ENCODE measurements around the gene PTGS1.
"Not testable (repeated sequence)": the region's sequence is repeated elsewhere in the genome, so short reads cannot be mapped to it uniquely, and the experiment has no call there.

PTGS1 gene

DNA sequence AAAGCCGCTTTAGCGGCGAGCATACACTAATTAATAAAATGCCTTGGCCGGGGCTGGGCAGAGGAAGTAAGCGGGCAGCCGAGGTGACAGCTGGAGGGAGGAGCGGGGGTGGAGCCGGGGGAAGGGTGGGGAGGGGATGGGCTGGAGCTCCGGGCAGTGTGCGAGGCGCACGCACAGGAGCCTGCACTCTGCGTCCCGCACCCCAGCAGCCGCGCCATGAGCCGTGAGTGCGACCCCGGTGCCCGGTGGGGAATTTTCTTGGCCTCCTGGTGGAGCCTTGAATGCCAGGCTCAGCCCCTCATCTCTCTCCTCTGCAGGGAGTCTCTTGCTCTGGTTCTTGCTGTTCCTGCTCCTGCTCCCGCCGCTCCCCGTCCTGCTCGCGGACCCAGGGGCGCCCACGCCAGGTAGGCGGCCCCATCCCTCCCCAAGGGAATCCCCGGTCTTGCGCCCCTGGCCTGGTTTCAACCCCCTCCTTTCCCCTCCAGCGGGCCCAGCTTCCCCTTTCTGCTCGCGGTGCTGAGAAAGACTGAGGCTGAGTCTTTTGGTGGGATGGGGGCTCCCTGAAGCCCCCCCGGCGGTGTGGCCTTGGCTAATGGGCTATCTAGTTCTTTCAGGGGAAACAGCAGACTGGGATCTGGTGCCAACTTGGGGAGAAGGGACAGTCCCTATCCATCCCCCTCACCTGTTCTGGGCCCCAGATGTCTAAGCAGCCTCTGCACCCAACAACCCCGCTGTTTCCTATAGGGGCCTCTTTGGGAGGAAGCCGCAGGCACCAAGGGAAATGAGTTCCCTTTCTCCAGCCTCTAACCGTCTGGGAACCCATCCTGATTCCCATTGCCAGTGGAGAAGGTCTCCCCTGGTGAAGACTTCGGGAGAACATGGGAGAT lies at the start of gene PTGS1:
PTGS1 (plus strand) TSS at position 156 of the 887 bp plus-strand sequence; CDS start at position 217, 61 bp downstream.
- FAIRE-seq, result no peak

DNA sequence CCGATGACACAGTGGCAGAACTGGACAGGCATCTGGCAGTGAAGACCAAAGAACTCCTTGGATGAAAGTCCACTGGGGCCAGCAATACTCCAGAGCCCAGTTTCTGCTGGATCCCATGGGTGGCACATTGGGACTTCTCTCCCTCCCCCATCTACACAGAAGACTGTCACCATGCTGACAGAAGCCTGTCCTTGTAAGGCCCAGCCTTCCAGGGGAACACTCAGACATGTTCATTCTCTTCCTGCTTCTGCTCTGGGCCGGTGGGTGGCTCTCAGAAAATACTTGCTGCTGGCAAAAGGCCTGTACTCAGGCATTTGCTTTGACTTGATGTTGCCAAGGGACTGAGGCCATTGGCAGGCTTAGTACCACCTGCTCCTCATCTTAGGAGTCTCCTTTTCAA lies 48.3 kb upstream of the PTGS1 start:
- FAIRE-seq, result no peak

DNA sequence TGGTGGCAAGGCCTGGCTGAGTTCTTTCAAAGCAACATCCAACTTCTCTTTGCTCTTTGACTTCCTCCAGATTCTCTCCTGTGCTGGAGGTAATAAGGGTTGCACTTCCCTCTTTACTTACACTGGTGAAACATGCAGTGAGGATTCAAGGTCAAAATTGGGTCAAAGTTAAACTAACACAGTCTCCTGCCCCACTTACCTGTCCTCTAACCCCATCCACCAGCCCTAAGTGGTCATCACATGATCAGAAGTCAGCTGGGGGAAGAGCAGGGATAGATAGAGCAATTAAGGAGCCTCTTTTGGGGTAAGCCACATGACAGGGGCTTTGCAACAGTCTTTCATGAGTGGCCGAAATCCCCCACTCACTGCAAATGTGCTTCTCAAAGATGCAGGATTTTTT lies 46.2 kb upstream of the PTGS1 start:
- FAIRE-seq, result not testable (repeated sequence)

DNA sequence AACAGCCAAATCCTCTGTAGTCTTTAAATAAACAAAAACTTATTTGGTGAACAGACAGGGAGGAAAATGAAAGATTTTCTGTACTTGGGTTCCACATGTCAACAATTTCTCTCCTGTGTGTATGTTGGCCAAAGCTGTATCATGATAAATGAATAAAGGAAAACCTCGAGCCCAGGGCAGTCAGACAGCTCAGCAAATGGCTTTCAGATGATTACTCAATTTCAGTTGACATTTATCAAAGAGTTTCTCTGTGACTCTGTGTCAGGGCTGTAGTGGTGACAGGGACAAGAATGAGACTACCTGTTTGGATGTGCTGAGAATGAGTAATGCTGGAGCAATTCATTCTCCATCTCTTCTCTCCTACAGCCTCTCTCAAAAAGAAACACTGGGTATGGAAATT lies 45.7 kb upstream of the PTGS1 start:
- FAIRE-seq, result no peak

DNA sequence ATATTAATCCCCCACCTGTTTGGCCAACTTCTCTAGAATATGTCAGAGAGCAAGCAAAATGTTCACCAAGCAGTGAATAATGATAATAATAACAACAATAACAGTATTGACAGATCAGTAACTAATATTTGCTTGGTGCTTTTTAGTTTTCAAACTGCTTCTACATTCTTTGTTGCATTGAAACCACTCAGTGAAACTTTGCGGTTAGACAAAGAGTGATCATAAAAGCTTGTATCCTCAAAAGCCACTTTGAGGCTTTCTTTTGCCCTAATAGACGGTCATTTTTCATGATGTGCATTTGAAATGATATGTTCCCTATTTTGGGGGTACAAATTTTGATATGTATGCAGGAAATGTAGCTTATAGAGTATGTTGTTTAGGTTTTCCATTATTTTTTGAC lies 43.6 kb upstream of the PTGS1 start:
- FAIRE-seq, result no peak

DNA sequence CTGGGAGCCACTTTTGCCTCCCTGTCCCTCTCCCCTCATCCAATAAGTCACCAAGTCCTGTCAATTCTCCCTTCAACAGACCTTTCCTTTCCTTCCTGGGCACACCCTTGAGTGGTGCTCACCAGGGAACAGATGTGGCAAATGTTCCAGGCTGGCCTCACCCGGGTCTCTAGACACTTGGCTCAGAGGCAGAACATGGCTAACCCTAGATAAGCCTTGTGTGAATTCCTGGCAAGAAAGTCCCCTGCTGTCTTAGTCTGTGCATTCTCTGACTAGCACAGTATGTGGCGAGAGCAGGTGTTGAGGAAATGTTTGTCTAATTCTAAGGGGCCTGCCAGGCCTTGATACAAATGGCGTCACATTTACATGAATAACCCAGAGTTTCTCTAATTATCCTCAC lies 41.2 kb upstream of the PTGS1 start:
- FAIRE-seq, result no peak

DNA sequence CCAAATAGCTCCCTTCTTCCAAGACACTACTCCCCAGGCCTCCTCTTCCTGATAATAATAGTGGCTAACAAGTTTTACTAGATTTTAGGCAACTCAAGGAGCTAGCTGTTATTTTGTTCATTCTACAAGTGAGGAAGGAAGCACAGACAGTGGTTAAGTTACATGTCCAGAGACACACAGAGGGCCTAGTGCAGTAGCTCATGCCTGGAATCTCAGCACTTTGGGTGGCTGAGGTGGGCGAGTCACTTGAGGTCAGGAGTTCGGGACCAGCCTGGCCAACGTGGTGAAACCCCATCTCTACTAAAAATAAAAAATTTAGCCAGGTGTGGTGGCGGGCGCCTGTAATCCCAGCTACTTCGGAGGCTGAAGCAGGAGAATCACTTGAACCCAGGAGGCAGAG lies 40.4 kb upstream of the PTGS1 start:
- not testable (repeated sequence) for FAIRE-seq

DNA sequence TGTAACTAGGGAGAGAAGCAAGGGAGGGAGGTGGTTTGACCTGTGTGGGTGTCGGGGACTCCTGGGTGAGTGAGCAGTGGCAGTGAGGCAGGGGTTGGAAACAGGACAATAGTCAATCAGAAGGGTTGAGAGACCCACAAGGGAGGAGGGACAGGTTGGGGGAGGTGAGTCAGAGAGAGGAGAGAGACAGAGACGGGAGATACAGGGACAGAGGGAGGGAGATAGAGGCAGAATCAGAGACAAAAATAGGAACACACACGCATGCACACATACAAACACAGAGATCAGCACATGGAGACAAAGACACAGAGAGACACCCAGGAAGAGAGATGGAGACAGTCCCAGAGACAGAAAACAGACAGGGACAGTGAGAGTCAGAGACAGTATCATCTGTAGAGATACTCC lies 39.3 kb upstream of the PTGS1 start:
- no peak for FAIRE-seq

DNA sequence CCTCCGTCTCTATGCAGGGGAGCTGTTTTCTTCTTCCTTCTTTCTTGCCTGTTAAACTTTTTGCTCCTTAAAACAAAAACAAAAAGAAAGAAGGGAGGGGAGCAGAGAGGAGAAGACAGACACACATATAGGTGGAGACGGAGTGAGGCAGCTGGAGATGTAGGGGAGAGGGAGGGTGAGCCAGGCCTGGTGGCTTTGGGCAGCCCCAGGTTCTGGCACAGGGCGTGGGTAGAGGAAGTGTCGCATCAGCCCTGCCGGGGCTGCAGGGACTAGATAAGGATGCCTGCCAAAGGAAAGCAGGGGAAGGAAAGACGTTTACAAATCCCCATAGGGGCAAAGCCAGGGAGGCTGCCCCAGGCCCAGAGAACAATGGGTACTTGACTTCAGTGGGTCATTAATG lies 38.7 kb upstream of the PTGS1 start:
- FAIRE-seq, result no peak

DNA sequence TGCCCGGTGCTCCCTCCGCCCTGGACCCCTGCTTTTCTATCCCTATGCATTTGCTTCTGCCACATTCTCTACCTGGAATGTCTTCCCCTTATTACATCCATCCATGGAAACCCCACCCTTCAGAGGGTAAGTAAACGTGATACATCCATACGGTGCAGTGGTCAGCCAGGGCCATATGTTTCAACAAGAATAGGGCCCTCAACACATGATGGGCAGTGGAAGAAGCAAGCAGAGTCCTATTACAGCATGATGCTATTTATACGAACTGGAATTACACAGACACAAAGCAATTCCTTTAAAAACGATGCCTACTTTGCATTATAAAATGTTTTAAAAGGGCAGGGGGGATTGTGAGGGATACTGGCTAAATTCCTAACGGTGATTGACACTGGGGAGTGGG lies 38.2 kb upstream of the PTGS1 start:
- no peak for FAIRE-seq

DNA sequence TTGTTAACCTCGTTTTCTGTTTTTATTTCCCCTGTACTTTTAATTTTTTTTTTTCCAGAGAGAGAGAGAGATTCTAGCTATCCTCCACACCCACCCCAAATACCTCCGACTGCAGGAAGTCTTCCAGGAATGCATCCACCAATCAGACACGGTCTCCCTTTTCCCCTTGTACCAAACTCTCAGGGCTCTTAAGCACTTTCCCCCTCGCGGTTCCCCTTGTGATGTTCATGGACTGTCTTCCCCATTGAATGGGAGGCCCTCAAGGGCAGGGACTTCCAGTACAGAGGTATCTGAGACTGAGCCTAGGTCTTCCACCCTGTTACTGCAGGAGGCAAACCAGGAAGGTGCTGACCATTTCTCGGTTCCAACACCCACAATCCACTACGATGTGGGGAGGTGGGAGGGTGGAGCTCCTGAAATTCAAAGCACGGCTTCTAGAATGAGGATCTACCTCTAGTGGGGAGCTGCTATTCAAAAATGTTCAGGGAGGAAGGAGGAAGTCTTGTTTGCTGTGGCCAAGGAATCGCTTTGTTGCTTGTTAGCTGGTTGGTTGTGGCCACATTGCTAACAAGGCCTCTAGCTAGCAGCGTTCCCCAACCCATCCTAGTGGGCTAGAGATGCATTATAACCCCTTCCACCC lies 37.5 kb upstream of the PTGS1 start:
- no peak for FAIRE-seq

DNA sequence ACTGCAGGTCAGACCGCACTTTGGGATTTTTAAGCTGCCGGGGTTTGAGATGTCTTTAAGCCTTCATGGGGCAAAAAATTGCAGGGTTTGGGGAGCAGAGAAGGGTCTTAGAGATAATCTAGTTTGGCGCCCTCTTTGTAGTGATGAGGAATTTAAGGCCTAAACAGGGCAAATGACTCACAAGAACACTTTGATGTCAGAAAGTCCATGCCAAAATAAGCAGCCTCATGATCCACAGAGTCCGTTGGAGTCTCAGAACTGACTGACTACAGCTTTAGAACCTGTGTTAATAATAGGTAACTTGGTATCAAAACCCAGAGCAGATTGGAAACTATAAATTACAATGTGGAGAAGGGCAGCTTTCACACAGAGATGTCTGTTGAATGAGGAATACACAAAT lies 35.9 kb upstream of the PTGS1 start:
- no peak for FAIRE-seq

DNA sequence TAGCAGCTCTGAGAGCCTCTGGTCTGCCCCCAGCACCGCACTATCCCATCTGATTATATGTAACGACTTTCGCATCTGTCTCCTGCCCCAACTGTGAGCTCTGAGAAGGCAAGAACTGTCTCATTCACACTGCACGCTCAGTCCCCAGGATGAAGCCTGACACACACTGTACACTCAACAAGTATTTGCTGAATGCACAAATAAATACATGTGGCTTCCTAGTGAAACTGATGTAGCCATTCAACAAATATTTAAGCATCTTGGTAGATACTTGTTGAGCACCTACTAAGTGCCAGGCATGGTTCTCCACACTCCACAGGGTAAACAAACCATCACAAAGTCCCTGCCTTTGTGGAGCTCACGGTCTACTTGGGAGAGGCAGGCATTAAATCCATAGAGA lies 34.6 kb upstream of the PTGS1 start:
- FAIRE-seq, result no peak

DNA sequence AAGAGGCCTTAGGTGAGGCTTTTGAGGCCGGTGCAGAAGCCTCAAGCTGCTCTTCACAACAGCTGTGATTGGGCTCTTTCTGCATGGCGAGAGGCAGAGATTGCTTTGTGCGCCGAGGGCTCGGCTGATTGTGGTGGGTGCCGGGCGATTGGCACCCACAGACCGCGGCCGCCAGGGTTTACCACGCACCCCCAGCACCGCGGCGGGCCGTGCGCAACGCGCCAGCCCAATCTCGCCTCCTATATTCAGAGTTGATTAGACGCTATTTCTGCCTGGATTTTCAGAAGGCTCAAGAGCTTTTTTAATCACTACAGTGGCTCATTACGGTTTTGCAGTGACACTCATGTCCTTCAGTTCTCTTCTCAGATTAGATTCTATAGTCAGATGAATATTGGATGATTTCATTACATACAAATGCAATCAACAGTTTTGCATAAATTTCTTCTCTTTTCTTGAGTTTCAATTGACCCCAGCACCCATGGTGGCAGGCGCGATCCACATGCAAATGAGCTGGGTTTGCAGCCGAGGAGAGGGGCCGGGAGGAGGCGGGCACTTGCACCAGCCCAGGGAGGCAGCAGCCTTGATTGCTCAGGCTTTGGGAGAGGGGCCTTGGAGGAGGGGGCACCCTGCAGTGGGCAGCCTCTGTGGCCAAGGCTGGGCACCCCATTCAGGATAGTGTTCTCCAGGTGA lies 33.8 kb upstream of the PTGS1 start:
- FAIRE-seq, result no peak

DNA sequence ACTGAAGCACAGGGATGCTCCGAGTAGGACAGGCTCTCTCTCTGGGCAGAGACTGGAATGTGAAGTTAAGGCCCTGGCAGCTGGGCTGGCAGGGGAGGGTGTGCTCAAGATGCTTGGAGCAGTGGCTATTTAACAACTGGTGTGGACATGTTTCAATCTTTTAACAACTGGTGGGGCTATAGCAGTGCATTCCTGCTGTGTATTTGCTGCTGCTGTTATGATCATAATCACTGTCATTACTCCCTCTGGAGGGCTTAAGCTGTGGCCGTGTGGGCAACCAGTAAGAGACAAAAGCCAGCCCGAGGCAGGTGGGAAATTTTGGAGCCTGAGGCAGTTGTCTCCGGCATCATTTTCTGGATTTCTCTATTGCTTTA lies 33.3 kb upstream of the PTGS1 start:
- no peak for FAIRE-seq

DNA sequence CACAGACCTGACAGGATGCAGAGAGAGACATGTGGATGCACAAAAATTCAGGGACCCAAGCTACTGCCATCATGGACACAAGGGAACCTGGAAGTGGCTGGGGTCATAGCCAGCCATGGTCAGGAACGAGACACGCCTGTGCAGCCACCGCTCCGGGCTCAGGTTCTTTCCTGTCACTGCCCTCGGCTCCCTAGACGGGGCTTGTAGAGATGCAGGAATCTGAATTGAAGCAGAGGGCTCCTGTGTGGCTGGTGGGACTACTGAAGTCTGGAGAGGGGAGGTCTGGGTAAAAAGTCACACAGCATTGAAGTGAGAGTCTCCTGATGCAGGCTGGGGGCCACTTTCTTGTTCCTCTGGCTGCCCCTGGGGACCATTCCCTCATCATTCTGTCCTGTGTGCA lies 32.3 kb upstream of the PTGS1 start:
- no peak for FAIRE-seq

DNA sequence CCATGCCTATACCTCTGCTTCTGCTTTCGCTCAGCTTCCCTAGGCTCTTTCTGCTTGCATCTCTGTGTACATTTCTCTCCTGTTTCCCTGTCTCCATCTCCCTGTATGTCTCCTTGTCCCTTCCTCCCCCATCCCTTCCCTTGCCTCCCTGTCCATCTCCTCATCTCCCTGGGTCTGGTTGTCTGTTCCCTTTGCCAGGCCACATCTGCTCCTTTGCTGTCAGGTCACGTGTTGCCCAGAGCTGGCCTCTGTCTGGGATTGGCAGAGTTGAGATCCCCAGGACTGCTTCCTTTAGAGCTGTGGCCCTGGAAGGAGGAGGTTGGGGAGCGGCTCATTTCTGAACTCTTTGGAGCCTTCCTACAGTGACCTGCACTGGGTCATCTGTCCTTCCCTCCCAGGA lies 31.8 kb upstream of the PTGS1 start:
- FAIRE-seq, result no peak

DNA sequence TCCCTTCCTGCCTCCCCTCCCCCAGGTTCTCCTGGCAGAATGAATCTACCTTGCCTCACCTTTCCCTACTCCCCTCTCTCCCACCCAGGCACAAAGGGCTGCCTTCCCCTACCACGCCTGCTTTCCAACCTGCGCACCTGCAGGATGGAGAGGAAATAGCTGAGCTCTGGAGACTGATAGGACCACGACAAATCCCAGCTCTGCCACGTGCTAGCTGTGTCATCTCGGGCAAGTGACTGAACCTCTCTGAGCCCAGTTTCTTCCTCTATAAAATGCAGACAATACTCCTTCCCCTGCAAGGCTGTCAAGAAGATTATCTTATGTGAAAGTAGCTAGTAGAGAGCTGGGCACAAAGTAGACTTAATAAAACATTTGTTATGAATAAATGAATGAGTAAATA lies 31.2 kb upstream of the PTGS1 start:
- no peak for FAIRE-seq

DNA sequence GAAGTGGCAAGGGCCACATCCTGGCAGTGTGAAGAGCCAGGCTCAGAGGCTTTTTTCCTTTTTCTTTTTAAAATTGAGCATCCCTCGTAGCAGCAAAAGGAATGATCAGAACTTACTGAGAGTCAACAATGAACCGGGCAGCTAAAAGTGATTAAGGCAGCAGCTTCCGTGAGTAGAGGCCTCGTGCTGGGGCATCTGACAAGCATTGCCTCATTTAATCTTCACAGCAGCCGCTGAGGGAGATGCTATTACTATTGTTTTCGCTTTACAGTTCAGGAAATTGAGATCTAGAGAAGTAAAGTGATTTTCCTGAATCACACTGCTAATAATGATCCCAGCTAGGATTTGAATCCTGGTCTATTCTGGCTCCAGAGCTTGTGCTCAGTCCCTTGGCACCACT lies 30.7 kb upstream of the PTGS1 start:
- FAIRE-seq, result no peak

DNA sequence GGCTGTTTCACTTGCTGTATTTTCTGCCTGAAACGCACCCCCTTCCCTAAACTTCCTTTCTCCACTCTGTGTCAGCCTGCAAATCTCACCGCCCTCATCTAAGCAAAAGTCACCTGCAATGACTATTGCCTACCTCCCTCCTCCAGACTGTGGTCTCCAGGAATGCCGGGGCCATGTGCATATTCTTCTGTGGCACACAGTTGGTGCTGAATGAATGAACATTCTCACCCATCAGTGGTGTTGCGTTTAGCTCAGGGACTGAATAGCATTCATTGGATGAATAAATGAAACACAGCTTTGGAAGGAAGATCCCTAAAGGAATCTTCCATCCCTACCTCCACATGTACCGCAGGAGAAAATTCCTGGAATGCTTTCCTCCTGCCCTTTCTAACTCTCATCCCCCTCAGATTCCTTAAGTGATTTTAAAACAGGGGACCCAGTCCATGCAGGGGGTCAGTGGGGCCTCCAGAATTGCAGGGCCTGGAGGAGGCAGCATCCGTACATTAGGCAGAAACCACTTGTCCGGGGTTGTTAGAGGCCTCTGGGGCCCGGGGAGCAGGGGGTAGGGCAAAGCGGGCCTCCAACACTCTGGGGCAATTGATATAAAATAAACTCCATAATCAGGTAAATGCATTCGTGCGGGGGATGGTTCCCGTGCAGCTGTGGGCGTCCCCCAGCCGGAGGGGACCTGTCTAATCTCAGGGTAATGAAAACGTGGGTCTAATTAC lies 28.3 kb upstream of the PTGS1 start:
- FAIRE-seq, result no peak

DNA sequence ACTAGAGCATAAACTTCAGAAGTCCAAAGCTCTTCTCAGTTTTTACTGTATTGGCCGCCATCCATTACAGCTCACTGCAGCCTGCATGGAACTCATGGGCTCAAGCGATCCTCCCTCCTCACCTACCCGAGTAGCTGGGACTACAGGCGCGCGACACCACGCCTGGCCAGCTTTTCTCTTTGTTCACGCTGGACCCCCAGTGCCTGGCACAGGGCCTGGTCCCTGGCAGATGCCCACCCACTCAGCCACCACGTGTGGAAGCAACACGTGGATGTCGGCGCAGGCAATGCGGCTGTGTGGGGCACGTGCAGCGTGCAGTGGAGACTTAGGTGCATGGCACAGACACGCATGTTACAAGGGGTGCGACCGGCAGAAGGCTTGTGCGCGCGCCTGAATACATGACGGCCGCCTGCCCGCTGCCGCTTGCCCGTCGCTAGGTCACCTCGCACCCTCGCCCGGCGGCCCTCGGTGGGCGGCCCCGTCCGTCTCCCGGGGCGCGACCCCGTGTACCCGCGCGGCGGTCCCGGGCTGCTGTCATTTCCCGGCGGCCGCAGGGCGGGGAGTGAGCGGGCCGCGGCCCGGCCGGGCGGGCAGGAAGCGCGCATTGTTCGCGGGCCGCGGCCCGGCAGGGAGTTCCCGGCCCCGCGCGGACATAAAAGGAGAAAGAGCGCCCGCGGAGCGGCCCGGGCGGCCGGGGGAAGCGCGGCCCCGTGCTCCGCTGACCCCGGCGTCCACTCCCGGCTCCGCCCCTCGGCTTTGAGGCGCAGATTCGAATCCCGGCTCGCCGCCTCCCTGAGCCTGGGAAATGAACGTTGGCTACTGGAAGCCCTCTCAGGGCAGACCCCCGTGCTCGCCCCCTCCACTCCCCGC lies 24.1 kb upstream of the PTGS1 start:
- no peak for FAIRE-seq

All from endometrium (tissue), 2 donors.